GM20000 (cell line): ENCODE data around the gene NBAS.

Experiments used
- DNase-seq: peaks from one replicate; pipeline ENCODE4 v3.0.0; 2012; ENCODE audit warnings: low spot score
- CTCF ChIP-seq: IDR thresholded peaks from 2 replicates; pipeline ENCODE4 v1.5.1; 2012; ENCODE audit warnings: mild to moderate bottlenecking, control low read depth; ENCODE audit errors: extremely low read depth, missing control alignments

The NBAS gene

GRCh38 chr2:15195813-15196212, 365.3 kb downstream of the NBAS start:
- TF ChIP-seq CTCF = no peak
- DNase-seq = no peak

GRCh38 chr2:15191789-15192188, 369.3 kb downstream of the NBAS start:
- TF ChIP-seq CTCF = no peak
- DNase-seq = no peak

GRCh38 chr2:15189216-15189615, 371.9 kb downstream of the NBAS start:
- no peak for TF ChIP-seq CTCF
- DNase-seq = no peak

GRCh38 chr2:15187702-15188101, 373.4 kb downstream of the NBAS start:
- no peak for TF ChIP-seq CTCF
- no peak for DNase-seq

GRCh38 chr2:15186118-15186517, 375.0 kb downstream of the NBAS start:
- TF ChIP-seq CTCF = no peak
- no peak for DNase-seq

- no peak for DNase-seq
- TF ChIP-seq CTCF = no peak
These were observed 376.6 kb downstream of the NBAS start for GRCh38 chr2:15184491-15184890.

- no peak for TF ChIP-seq CTCF
- no peak for DNase-seq
These were observed 378.9 kb downstream of the NBAS start for GRCh38 chr2:15182275-15182674.
